GM12801 (cell line): Measurements from ENCODE around the gene SLC10A3.

ENCODE experiments used
- CTCF ChIP-seq: IDR thresholded peaks from one replicate; pipeline ENCODE4 v1.5.1; 2011; ENCODE audit warnings: control low read depth; ENCODE audit not compliant: insufficient read length; ENCODE audit errors: extremely low read depth

SLC10A3 gene

GRCh38 chrX:154476821-154477220 lies 13.6 kb downstream of the SLC10A3 start:
- no peak for TF ChIP-seq CTCF

GRCh38 chrX:154473683-154474082 lies 16.7 kb downstream of the SLC10A3 start:
- no peak for TF ChIP-seq CTCF

- TF ChIP-seq CTCF: no peak
These were observed 17.5 kb downstream of the SLC10A3 start for GRCh38 chrX:154472685-154473632.

- TF ChIP-seq CTCF: no peak
These were observed 18.4 kb downstream of the SLC10A3 start for GRCh38 chrX:154471839-154472684.

GRCh38 chrX:154470914-154471568 lies 19.4 kb downstream of the SLC10A3 start:
- TF ChIP-seq CTCF: no peak

- TF ChIP-seq CTCF: no peak
These were observed 20.0 kb downstream of the SLC10A3 start for GRCh38 chrX:154470434-154470833.

GRCh38 chrX:154469880-154470279 lies 20.5 kb downstream of the SLC10A3 start:
- no peak for TF ChIP-seq CTCF
